MM.1S (cell line): Measurements from ENCODE around the gene PIGN.

Experiments
- DNase-seq: peaks from one replicate; pipeline ENCODE4 v3.0.0-alpha.2; 2015
- H2AFZ ChIP-seq: fragments of 300-600 bp; sonication (generic); 2 replicates; pipeline ENCODE4 v1.6.0; 2016; ENCODE audit warnings: antibody characterized with exemption, low read length
- H3F3A ChIP-seq: fragments of 300-600 bp; sonication (generic); 2 replicates; pipeline ENCODE4 v1.6.1; 2016; ENCODE audit warnings: mild to moderate bottlenecking, antibody characterized with exemption, low read length, moderate library complexity, mixed read lengths; ENCODE audit not compliant: insufficient read depth
- H3K27ac ChIP-seq: fragments of 300-600 bp; sonication (generic); 2 replicates; pipeline ENCODE4 v1.5.1; 2016; ENCODE audit warnings: mild to moderate bottlenecking, low read length
- H3K27me3 ChIP-seq: fragments of 300-600 bp; sonication (generic); replicated peaks from 2 replicates; pipeline ENCODE4 v1.6.0; 2016; ENCODE audit warnings: low read length; ENCODE audit not compliant: insufficient read depth
- H3K36me3 ChIP-seq: fragments of 300-600 bp; sonication (generic); replicated peaks from 2 replicates; pipeline ENCODE4 v1.6.1; 2016; ENCODE audit warnings: mild to moderate bottlenecking, low read length, mixed read lengths; ENCODE audit not compliant: insufficient read depth
- H3K4me1 ChIP-seq: fragments of 300-600 bp; sonication (generic); 2 replicates; pipeline ENCODE4 v1.6.1; 2016; ENCODE audit warnings: low read length, mixed read lengths
- H3K4me2 ChIP-seq: fragments of 300-600 bp; sonication (generic); 2 replicates; pipeline ENCODE4 v1.6.0; 2016; ENCODE audit warnings: low read depth, low read length
- H3K4me3 ChIP-seq: fragments of 300-600 bp; sonication (generic); 2 replicates; pipeline ENCODE4 v1.5.1; 2016; ENCODE audit warnings: low read length, mixed read lengths
- H3K79me2 ChIP-seq: fragments of 300-600 bp; sonication (generic); 2 replicates; pipeline ENCODE4 v1.6.1; 2016; ENCODE audit warnings: mixed run types, low read length, mixed read lengths
- H3K9ac ChIP-seq: fragments of 300-600 bp; sonication (generic); 2 replicates; pipeline ENCODE4 v1.6.1; 2016; ENCODE audit warnings: low read length, mixed read lengths
- H3K9me2 ChIP-seq: fragments of 300-600 bp; sonication (generic); replicated peaks from 2 replicates; pipeline ENCODE4 v1.6.1; 2016; ENCODE audit warnings: mild to moderate bottlenecking, low read length, mixed read lengths; ENCODE audit not compliant: insufficient read depth
- H3K9me3 ChIP-seq: fragments of 300-600 bp; sonication (generic); replicated peaks from 2 replicates; pipeline ENCODE4 v1.6.1; 2016; ENCODE audit warnings: mild to moderate bottlenecking, low read length, mixed read lengths; ENCODE audit not compliant: insufficient read depth
- H4K20me1 ChIP-seq: fragments of 300-600 bp; sonication (generic); 2 replicates; pipeline ENCODE4 v1.6.1; 2016; ENCODE audit warnings: mild to moderate bottlenecking, low read length, moderate library complexity, mixed read lengths; ENCODE audit not compliant: insufficient read depth
- EZH2 ChIP-seq: fragments of 300-600 bp; sonication (generic); optimal IDR thresholded peaks from 2 replicates; pipeline ENCODE3; 2017; ENCODE audit warnings: low read depth, mild to moderate bottlenecking, antibody characterized with exemption, low read length, mixed read lengths
- EZH2phosphoT487 ChIP-seq: fragments of 300-600 bp; sonication (generic); IDR thresholded peaks from 2 replicates; pipeline ENCODE4 v1.6.1; 2018; ENCODE audit warnings: antibody characterized with exemption, low read length
- TF ChIP-seq, protein P1 (sequence below): fragments of 300-600 bp; sonication (generic); IDR thresholded peaks from 2 replicates; pipeline ENCODE4 v1.5.1; 2016; ENCODE audit warnings: antibody characterized with exemption, low read length, mixed read lengths

PIGN gene

DNA sequence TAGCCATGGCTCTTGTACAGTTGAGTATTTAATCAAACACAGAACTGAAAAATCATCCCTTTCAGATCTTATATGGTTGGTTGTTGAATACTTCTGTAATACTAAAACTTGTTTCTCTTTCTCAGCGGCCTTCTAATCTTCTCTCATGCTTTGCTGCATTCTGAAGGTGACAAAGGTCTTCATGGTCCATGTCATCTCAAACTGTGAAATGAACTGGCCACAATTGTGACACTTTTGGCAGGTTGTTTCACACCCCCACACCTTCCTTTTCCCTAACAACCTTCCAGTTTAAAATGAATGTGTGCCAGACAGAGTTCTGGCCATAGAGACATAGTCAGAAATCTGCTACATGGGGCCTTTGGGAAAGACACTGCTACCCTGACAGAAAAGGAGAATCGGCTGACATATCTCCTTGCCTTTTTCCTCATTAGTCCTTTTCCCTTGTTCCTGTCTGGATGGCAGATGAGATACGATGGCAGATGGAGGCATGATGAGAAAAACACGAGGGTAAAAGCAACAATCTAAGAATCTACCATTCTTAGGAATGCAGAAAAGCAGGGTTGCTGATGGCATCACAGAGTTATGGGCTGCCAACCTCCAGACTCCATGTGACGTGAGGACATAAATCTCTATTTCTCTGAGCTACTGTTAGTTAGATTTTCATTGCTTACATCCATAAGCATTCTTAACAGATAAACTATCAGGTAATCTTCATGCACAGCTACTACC lies 106.5 kb downstream of the PIGN start:
- no peaks in the 10 kb centered on the region for H4K20me1 ChIP-seq
- TF ChIP-seq EZH2 (no peak), EZH2phosphoT487 (no peak)
- TF ChIP-seq, protein P1, sequence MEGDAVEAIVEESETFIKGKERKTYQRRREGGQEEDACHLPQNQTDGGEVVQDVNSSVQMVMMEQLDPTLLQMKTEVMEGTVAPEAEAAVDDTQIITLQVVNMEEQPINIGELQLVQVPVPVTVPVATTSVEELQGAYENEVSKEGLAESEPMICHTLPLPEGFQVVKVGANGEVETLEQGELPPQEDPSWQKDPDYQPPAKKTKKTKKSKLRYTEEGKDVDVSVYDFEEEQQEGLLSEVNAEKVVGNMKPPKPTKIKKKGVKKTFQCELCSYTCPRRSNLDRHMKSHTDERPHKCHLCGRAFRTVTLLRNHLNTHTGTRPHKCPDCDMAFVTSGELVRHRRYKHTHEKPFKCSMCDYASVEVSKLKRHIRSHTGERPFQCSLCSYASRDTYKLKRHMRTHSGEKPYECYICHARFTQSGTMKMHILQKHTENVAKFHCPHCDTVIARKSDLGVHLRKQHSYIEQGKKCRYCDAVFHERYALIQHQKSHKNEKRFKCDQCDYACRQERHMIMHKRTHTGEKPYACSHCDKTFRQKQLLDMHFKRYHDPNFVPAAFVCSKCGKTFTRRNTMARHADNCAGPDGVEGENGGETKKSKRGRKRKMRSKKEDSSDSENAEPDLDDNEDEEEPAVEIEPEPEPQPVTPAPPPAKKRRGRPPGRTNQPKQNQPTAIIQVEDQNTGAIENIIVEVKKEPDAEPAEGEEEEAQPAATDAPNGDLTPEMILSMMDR, result no peak

DNA sequence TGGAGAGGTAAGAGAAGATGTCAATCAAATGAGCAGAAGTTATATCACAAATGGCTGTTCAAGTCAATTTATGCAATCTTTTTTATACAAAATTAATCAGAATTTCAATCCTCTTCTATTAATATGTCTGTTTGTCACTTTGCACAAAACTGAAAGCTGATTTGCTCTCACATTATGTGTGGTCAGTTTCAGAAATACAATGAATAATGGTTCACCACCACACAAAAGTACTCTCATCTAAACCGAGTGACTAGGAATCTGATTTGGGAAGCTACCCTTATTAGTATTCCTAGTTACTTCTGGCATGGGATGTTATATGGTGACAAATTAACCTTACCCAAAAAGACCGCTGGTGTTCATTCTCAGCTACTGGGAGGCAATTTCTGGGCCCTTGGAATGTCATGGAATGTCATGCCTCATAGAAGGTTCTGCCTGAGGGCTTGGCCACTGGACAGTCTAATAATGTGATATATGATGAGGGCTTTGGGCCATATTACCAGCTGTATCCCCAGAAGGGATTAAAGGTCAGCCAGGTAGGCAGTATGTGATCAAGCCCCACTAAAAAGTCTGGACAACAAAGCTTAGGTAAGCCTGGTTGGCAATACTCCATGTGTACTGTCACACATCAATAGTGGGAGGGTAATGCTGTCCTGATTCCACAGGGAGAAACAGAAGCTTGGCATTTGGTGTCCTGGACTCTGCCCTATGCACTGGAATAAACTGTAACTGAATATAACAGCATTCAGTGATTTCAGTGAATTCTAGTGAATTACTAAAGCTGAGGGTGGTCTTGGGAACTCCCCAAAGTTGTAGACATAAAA lies 113.2 kb downstream of the PIGN start:
- H3K79me2 ChIP-seq, result no peaks in the 10 kb centered on the region
- H4K20me1 ChIP-seq, result no peaks in the 10 kb centered on the region
- no peak overlapping the region for H2AFZ ChIP-seq
- no peak overlapping the region for H3K4me2 ChIP-seq
- no peak overlapping the region for H3K4me3 ChIP-seq
- no peaks in the 10 kb centered on the region for H3K4me1 ChIP-seq
- no peaks in the 10 kb centered on the region for H3K9me2 ChIP-seq
- no peaks in the 10 kb centered on the region for H3K27me3 ChIP-seq
- no peak for DNase-seq
- no peaks in the 10 kb centered on the region for H3F3A ChIP-seq
- no peak overlapping the region for H3K27ac ChIP-seq
- TF ChIP-seq EZH2, result no peak
- no peak for TF ChIP-seq EZH2phosphoT487
- TF ChIP-seq, protein P1, result no peak
- H3K9me3 ChIP-seq, result no peaks in the 10 kb centered on the region
- H3K36me3 ChIP-seq, result no peaks in the 10 kb centered on the region
- no peak overlapping the region for H3K9ac ChIP-seq

More for the DNA sequence above, 106.5 kb downstream of the PIGN start:
- Histone ChIP-seq H3K27ac (no peak overlapping the region), H3F3A (no peaks in the 10 kb centered on the region), H2AFZ (no peak overlapping the region), H3K9me3 (no peaks in the 10 kb centered on the region), H3K9ac (no peak overlapping the region), H3K4me2 (no peak overlapping the region), H3K4me3 (no peak overlapping the region), H3K4me1 (no peaks in the 10 kb centered on the region), H3K27me3 (no peaks in the 10 kb centered on the region), H3K9me2 (no peaks in the 10 kb centered on the region), H3K36me3 (no peaks in the 10 kb centered on the region), H3K79me2 (no peaks in the 10 kb centered on the region)
- DNase-seq, result no peak

DNA sequence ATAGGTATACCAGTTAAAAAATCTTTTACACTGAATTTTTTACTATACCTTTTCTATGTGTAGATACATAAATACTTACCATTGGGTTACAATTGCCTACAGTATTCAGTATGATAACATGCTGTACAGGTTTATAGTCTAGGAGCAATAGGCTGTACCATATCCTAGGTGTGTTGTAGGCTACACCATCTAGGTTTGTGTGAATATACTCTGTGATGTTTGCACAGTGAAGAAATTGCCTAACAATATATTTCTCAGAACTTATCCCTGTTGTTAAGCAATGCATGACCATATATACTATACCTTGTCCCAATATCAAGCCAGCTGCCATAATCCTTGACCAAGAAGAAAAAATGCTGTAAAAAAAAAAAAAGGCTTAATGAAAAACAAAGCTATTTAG lies 114.5 kb downstream of the PIGN start:
- Histone ChIP-seq H3K36me3 (no peaks in the 10 kb centered on the region), H3K9ac (no peak overlapping the region), H4K20me1 (no peaks in the 10 kb centered on the region), H3K27me3 (no peaks in the 10 kb centered on the region), H3K79me2 (no peaks in the 10 kb centered on the region), H3F3A (no peaks in the 10 kb centered on the region), H3K4me1 (no peaks in the 10 kb centered on the region), H3K27ac (no peak overlapping the region), H3K4me2 (no peak overlapping the region), H3K9me2 (no peaks in the 10 kb centered on the region), H2AFZ (no peak overlapping the region), H3K9me3 (no peaks in the 10 kb centered on the region), H3K4me3 (no peak overlapping the region)
- no peak for TF ChIP-seq EZH2phosphoT487
- no peak for TF ChIP-seq EZH2
- TF ChIP-seq, protein P1, result no peak
- no peak for DNase-seq
